GDM1 (cell line): ENCODE measurements around the gene CCDC167.
"Not testable (repeated sequence)": the region's sequence is repeated elsewhere in the genome, so short reads cannot be mapped to it uniquely, and the experiment has no call there.

Source experiments
- DNase-seq: peaks from one replicate; lab custom pipeline; 2025; lab: John Stamatoyannopoulos, UW

CCDC167 gene

DNA sequence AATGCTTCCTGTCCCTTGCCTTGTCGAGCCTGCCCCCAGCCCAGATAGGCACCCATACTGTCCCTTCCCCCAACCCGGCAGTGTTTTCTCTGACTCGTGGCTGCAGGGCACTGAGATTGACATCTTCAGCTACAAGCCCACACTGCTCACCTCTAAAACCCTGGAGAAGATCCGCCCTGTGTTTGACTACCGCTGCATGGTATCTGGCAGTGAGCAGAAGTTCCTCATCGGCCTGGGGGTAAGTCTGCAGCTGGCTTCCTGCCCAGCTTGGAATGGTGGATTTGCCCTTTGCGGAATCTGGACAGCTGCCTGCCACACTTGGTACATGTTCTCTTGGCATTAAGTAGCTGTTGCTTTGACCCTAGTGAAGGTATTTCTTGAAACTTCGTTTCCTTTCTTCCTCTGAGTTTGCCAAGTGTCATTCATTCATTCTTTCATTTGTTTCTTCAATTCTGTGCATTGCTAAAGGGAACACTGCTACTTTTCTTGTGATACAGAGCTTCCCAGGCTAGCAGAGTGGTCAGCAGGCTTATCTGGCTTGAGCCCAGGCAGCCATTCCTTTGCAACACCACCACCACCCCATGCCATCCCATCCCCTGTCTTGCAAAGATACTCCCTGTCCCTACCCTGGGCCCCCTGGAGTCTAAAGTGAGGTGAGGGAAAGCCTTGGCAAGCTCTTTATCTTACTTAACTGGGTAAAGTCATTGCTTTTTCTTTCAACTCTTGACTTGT lies 26.2 kb downstream of the CCDC167 start:
- no peak for DNase-seq

DNA sequence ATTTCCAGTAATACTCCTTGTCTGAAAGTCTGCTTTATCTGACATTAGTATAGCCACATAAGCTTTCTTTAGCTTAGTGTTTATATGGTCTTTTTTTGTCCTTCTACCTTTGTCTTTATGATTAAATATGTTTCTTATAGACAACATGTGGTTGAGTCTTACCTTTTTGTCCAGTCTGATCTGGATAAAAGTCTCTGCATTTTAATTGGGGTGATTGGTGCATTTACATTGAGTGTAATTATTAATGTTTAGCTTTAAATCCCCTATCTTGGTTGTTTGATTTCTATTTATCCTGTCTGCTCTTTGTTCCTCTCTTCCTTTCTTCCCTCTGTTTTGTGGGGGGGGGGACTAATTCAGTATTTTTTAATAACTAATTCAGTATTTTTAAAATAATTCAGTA lies 32.0 kb downstream of the CCDC167 start:
- no peak for DNase-seq

DNA sequence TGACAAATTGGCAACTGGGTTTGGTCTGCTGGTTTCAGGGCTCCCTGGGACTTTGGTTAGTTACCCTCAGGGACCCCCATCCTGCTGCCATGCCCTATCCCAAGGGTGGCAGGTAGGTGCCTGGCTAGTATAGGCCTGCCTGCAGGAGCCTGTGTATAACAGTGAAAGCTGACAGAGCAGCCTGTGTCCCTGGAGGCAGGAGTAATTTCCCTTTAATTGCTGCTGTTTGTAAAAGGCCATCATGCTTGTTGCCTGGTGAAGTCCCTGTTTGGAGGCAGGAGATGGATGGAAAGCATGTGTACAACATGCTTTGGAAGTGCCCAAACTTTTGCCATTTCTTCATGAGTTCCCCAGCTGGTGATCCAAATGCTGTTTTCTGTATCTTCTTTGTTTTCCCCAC lies 36.6 kb downstream of the CCDC167 start:
- no peak for DNase-seq

DNA sequence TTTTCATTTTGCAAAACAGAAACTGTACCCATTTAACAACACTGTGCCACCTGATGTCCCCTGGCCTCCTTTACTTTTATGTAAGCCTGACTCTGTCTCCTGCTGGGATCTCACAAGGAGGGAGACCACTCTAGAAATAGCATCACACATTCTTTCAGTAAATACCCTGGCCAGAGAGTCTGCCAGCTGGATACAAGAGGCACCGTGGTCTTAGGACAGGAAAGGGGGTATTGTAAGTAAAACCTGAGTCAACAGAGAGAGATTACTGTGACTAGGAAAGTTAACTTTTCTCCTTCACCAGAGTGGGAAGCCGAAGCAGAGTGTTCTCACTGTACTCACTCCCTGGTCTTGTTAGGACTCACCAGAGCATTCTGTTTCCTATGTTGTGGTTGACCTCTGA lies 38.9 kb downstream of the CCDC167 start:
- no peak for DNase-seq

DNA sequence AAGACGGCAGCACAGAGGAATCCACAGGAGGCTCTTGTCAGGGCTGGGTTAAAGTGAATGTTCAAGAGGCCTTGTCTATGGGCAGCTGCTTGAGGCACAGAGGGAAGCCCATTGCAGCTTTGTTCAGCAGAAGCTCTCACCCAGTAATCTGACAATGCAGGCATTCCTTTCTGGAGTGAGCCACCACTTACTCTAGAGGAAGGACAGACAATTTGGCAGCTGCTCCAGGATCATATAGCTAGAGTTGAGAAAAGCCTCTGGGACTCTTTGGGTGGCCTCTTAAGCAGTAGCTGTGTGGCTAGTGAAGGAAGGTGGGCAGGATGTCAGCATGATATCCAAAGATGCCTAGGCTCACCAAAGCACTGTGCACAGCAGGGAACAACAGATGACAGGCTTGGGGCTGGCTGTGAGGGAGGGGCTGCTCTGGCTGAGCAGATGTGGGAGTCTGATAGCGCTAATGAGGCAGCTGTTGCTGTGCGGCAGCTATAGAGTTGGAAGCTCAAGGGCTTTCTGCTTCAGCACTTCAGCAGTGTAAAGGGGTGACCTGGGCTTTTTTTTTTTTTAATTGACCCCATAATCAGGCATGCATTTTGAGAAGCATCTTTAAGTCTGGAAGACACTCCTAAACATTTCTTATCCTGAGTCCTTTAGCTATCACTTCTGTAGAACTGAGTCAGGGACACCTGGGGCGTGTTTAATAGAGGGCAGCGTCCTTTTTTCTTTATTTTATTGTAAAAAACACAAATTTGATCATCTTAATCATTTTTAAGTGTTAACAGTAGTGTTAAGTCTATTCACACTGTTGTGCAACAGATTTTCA lies 39.5 kb downstream of the CCDC167 start:
- no peak for DNase-seq

DNA sequence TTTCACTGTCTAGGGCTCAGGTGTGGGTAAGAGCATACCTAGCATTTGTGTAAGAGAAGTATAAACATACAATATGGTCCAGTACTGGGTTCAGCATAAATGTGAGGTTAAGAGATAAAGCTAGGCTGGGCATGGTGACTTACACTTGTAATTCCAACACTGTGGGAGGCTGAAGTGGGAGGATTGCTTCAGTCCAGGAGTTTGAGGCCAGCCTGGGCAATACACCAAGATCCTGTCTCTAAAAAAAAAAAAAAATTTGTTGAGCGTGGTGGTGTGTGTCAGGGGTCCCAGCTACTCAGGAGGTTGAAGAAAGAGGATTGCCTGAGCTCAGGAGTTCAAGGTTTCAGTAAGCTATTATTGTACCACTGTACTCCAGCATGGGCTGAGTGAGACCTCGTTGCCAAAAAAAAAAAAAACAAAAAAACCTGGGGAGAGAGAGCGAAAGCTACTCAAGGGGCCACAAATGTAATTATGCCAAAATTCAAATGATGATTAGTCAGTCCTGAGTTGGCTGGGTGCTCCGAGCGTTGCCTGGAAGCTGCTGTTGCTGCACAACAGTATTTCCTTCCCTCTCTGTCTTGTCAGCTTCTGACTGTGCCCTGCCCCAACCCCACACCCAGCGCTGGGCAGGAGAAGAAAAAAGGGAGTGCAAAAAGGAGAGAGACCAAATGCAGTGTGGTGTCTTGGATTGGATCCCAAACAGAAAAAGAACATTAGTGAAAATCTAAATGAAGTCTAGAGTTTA lies 42.7 kb downstream of the CCDC167 start:
- no peak for DNase-seq

DNA sequence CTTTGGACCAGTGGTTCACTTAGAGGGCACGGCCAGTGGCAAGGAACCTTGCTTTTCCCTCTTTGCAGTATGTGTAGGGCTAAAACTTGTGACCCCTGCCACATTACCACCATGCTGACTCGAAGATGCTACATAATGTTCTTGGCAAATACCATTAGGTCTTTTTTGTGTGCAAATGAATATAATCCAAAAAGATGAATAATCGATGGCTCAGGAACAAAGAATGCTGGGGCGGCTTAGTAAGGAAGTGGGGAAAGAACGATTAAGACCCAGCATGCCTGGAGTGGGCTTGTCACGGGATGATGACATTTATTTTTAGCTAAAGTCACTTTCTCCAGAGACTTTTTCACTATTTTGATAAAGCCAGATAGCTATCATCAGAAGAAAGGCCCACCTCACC lies 43.6 kb downstream of the CCDC167 start:
- no peak for DNase-seq

DNA sequence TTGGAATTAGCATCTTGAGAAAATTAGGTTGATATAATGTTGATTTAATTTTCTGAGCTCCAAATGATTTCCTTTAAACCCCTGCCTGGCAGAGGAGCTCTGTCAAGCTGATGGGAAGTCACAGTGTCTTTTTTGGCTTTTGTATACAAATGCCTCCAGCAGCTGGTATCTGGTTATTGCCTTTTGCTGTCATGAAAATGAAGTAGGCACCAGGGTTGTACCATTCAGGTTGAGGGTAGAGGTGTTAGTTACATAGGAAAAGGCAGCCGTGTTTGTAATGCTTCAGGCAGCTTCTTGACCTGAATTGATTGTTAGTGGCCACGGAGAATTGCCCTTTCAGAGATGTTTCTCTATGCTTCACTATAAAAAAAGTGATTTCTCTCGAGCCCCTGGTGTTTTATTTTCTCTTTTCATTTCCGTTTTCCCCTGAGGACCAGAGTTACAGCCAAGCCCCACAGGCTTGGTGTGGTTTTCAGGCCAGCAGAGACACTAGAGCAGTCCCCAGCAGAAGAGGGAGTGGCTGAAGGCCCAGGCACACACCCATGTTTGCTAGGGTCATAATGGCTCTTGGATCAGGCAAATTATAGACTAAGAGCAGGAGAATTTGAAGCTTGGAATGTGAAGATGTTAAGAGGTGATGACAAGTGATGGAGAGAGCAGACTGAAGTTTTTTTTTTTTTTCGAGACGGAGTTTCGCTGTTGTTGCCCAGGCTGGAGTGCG lies 45.1 kb downstream of the CCDC167 start:
- no peak for DNase-seq

DNA sequence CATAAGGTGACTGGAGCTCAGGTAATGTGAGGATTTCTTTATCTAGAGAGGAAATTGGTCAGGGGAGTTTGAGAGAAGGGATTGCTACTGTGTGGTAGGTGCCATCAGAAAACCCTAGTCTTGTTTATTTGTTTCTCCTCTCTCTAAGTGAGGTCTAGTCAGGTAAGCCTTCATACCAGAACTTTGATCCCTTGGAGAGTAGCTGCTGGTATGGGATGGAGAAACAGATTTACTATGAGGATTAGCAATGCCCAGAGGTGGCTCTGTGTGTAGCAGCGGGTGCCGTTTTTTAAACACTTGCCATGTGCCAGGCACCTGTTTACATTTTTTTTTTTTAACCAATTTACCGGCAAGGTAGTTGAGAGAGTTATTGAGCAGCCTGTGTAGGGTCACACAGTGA lies 47.2 kb downstream of the CCDC167 start:
- no peak for DNase-seq

DNA sequence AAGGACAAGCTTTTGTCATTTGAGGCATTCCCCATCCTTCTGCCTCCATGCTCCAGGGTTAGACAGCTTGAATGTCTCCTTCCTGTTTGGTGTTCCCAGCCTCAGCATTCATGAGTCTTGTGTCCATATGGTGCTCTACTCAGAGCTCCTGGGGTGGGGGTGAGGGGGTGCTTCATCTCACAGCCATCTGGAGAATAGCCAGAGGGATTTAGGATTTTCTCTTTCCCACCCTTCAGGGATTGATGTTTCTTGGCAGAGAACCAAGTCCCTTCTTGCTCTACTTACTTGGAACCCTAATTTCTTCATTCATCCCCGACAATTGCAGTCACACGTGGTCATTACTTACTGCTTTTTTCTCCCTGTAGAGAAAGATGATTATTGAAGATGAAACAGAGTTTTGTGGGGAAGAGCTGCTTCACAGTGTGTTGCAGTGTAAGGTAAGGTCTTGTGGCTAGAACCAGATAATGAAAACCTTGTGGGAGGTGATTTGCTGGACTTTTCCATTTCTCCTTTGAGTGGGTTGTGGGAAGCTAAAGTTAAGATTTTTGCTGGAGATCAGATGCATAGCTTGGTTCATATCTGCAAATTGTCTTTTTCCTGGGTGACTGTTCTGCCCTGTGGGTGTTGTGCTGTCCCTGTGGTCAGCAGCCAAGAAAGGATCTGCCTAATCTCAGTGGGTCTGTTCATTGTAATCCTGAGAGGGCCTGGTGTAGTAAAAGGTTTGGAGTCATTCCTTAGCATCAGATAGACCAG lies 48.1 kb downstream of the CCDC167 start:
- no peak for DNase-seq

DNA sequence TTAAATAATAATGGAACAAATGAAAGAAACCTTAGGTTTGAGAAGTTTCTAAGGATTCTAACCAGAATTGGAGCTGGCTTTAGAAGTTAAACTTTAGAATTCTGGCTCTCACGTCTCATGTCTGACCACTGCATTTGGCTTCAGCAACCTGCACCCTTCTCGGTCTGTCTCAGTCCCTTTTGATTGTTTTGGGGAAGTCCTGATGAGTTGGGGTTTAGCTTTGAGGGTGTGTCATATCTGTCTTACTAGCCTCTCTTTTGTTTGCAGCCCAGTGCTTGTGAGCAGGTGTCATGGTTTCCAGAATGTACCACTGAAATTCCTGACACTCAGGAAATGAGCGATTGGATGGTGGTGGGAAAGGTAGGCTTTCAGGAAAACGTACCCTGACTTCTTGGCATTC lies 49.7 kb downstream of the CCDC167 start:
- no peak for DNase-seq

DNA sequence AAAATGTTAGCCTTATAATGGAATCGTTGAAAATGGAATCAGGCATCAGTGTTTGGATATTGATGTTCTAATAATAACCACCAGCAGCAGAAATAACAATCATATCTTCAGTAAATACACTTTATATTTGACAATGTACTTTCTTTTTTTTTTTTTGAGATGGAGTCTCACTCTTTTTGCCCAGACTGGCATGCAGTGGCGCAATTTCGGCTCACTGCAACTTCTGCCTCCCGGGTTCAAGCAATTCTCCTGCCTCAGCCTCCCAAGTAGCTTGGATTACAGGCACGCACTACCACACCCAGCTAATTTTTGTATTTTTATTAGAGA lies 56.5 kb downstream of the CCDC167 start:
- DNase-seq = not testable (repeated sequence)

DNA sequence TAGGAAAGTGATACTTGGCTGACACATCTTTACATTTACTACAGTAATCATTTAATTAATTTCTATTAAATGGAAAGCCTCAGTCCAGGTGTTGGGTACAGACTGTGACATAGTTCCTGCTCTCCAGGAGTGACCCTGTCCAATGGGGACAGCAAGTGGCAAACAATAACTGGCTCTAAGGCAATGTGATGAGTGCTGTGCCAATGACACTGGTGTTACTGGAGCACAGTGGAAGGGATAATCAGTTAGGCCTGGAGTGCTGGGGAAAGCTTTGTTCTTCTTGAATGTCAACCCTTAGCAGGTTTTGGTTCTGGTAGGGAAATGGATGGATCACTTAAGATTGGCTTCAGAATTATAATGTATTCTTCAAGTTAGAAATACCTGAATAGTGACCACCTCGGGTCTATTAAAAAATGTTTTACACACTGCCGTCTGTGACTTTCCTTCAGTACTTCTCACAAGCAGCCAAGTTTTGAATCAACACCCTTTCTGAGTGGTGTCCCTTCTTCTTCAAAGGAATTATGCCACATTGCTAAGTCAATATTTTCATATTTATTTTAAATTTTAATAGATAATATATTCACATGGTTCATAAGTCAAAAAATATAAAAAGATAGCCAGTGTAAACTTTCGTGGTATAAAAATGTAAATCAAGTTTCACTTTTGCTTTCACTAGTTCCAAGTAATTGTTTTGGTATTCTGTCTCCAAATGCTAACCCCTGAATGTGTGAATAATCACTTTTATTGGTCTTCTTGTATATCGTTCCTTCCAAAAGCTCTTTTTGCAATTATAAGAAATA lies 57.1 kb downstream of the CCDC167 start:
- no peak for DNase-seq

DNA sequence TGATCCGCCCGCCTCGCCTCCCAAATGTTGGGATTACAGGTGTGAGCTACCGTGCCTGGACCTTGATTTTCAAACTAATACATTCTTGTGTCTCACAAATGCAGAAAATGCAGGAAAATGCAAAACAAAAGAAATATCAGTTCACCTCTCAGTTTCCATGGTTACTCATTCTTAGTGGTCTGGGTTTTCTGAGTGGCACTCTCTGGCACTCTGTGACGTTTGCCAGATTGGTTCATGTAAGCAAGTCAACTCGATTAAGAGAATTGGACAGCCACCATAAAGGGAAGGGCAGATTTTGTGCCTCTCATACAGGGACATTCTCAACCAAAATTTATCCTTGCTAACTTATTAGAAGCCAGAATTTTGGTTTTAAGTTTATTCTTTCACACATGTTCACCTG lies 58.0 kb downstream of the CCDC167 start:
- DNase-seq = no peak

DNA sequence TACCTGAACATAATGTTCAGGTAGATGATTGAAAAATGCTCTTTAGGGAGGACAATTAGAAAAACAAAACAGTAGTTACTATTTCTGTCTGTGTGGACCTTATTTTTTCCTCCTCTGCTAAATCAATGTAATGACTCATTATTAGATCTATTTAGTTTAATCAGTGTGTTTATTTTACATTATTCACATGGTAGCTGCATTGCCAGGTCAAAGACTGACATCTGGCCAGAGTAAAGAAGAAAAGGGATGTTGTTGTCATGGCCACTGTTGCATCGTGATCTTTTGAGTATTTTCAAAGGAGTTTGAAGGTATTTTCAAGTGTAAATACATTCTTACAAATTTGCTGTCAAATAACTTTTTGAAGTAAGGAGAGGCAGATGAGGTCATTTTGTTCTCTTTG lies 60.8 kb downstream of the CCDC167 start:
- no peak for DNase-seq

DNA sequence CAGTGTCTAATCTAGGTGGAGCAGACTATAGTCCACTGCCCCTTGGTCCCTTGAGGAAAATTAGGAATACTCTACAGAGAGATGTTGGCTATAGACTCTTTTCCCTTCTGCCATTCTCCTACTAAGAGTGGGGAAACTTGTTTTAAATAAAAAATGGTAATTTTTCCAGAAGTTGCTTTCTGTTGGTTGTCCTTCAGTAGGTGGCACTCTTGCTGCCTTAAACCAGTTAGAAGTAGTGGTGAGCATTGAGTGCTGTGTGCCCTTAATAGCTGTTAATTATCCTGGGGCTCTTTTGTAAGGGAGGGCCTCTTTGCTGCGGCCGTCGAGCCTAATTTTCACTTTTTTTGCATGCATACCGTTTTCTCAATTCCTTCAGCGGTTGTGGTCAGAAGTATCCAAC lies 63.9 kb downstream of the CCDC167 start:
- DNase-seq = no peak

DNA sequence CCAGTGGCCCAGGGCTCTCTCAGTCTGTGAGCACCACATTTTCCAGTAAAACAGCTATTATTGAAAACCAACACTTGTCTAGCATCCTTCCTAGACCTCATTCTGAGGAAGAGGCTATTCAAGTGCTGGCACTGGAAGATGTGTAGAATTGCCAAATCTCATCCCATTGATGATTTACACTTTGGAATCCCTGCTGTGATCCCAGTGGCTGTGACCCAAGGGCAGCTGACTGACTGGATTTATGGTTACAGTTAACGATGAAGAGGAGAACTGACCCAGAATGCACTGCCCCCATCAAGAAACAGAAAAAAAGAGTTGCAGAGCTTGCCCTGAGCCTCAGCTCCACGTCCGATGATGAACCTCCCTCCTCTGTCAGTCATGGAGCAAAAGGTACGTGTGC lies 64.3 kb downstream of the CCDC167 start:
- DNase-seq = no peak

DNA sequence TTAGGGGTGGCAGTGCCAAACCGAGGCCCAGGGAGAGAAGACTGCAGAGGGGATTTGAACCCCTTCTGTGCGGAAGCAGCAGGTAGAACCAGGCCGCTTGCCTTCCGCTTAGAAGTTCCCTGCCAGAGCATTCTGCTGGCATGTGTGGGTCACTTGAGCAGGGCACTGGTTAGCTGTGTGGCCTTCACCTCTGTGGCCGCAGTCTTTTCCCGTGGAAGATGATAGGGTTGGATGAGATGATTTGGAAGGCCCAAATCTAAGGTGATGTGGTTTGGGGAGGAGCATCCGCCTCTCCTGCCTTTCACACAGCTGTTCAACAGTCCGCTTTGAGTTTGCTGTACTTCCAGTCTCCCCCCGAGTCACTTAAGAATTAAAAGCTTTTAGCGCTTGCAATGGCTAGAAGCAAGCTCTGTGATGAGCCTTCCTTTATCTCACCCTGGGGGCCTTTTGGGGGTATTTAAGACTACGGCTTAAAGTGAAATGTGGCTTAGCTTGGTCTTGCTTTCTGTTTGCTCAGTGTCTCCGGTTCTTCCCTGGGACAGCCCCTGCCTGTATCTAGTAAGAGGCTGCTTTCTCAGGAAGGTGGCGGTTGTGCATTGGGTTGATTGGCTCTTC lies 65.9 kb downstream of the CCDC167 start:
- DNase-seq = peak; percentile 6
